ENCODE measurements around the gene MFAP1. TPM values are rescaled to one million over a fixed set of nuclear protein-coding genes. Genes with fewer than 3 reads are reported as not detected.
"Not testable (repeated sequence)": the region's sequence is repeated elsewhere in the genome, so short reads cannot be mapped to it uniquely, and the experiment has no call there.

Gene MFAP1
- total RNA-seq, 1 donor from 2014 or later: 35.7 TPM

GRCh38 chr15:43808435-43808950, 16.0 kb downstream of the MFAP1 start:
- TF ChIP-seq CTCF (conservative IDR thresholded peaks at IDR 0.05; ENCODE audit: low read depth, low read length): no peak
- DNase-seq (ENCODE audit: low read depth): no peak

GRCh38 chr15:43802676-43803075, 21.8 kb downstream of the MFAP1 start:
- H3K4me3 ChIP-seq (ENCODE audit: low read depth, low read length); DNase-seq (ENCODE audit: low read depth): not testable (repeated sequence)

More at GRCh38 chr15:43808435-43808950, 16.0 kb downstream of the MFAP1 start:
- H3K4me3 ChIP-seq (ENCODE audit: low read depth, low read length): no peak overlapping the region

- no peak for TF ChIP-seq CTCF (conservative IDR thresholded peaks at IDR 0.05; ENCODE audit: low read depth, low read length)
- DNase-seq (ENCODE audit: low read depth): no peak
- peak within 1 kb of the TSS; percentile 70 for H3K4me3 ChIP-seq (ENCODE audit: low read depth, low read length)
Observed at GRCh38 chr15:43800286-43801141, 24.0 kb downstream of the MFAP1 start, which contains the start of gene HYPK. Gene HYPK, plus strand, starts transcription at chr15:43800599. Its CDS starts 24 bp downstream, at chr15:43800623.

- TF ChIP-seq CTCF (conservative IDR thresholded peaks at IDR 0.05; ENCODE audit: low read depth, low read length): no peak
- no peak for DNase-seq (ENCODE audit: low read depth)
- H3K4me3 ChIP-seq (ENCODE audit: low read depth, low read length): peak within 1 kb of the TSS; percentile 70
Observed at GRCh38 chr15:43799945-43800285, 24.6 kb downstream of the MFAP1 start, which contains the start of gene SERINC4. Gene SERINC4, minus strand, starts transcription at chr15:43800220. Its CDS starts 234 bp downstream, at chr15:43799986.

- H3K4me3 ChIP-seq (ENCODE audit: low read depth, low read length): no peak overlapping the region
- no peak for DNase-seq (ENCODE audit: low read depth)
- no peak for TF ChIP-seq CTCF (conservative IDR thresholded peaks at IDR 0.05; ENCODE audit: low read depth, low read length)
Observed at GRCh38 chr15:43799209-43799944, 25.1 kb downstream of the MFAP1 start.

GRCh38 chr15:43796566-43796965, 27.9 kb downstream of the MFAP1 start:
- no peak for DNase-seq (ENCODE audit: low read depth)
- TF ChIP-seq CTCF (conservative IDR thresholded peaks at IDR 0.05; ENCODE audit: low read depth, low read length): no peak
- no peak overlapping the region for H3K4me3 ChIP-seq (ENCODE audit: low read depth, low read length)

- H3K4me3 ChIP-seq (ENCODE audit: low read depth, low read length): no peak overlapping the region
- DNase-seq (ENCODE audit: low read depth): no peak
- no peak for TF ChIP-seq CTCF (conservative IDR thresholded peaks at IDR 0.05; ENCODE audit: low read depth, low read length)
Observed at GRCh38 chr15:43795997-43796396, 28.5 kb downstream of the MFAP1 start.
